HFF-Myc (cell line): ENCODE results near the gene HOXB3.
A peak's percentile ranks its signal among the peaks of the same experiment; 100 is the strongest.

Experiments
- DNase-seq: peaks from one replicate; pipeline ENCODE4 v3.0.0-alpha.2; 2011; ENCODE audit warnings: low read depth; ENCODE audit errors: extremely low read depth
- H3K4me3 ChIP-seq: replicated peaks from 2 replicates; pipeline ENCODE4 v1.5.1; 2011; ENCODE audit warnings: low read depth, mild to moderate bottlenecking, control low read depth, low read length
- CTCF ChIP-seq: IDR thresholded peaks from 2 replicates; pipeline ENCODE4 v1.5.1; 2012; ENCODE audit warnings: mild to moderate bottlenecking, low read depth, low read length, control low read depth; ENCODE audit errors: missing control alignments

The HOXB3 gene

GRCh38 chr17:48561884-48562810 lies 27.9 kb downstream of the HOXB3 start:
- H3K4me3 ChIP-seq: no peak overlapping the region
- peak; percentile 28 for TF ChIP-seq CTCF

GRCh38 chr17:48559840-48560817 lies 29.9 kb downstream of the HOXB3 start:
- DNase-seq: no peak
- no peak for TF ChIP-seq CTCF
- no peak overlapping the region for H3K4me3 ChIP-seq

More at GRCh38 chr17:48561884-48562810, 27.9 kb downstream of the HOXB3 start:
- DNase-seq: no peak

DNA sequence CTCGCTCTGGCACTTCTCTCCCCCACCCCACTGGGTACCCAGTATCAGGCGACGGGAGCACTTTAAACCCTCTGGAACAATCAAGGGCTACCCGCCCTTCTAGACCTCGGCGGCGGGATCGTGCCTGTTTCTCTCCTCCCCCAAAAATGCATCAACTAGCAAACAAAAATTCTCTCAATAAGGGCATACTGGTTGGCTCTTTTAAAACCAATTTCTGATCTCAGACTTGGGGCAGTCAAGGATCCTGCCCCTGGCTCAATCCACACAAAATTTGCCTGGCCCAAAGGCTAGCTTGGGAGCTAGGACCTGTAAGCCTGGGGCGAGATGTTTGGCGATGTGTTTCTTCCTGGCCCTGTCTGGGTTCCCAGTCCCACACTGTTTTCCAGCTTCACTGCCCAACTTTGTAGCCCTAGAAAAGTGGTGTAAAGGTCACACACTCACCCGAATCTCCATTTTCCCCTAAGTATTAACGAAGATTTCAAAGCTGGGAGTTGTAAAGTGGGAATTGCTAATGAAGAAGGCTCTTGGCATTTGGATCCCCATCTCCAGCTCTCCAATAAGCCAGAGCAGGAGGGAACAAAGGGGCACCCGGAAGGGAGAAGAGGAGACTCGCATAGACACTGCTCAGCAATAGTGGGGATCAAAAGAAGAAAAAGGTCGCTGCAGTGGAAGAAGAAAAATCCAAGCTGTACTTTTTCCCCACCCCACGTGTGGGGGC lies 30.8 kb downstream of the HOXB3 start:
- no peak for DNase-seq

GRCh38 chr17:48558831-48559121 lies 31.3 kb downstream of the HOXB3 start:
- no peak overlapping the region for H3K4me3 ChIP-seq
- DNase-seq: no peak
- TF ChIP-seq CTCF: no peak

More for the DNA sequence above, 30.8 kb downstream of the HOXB3 start:
- H3K4me3 ChIP-seq: no peak overlapping the region
- TF ChIP-seq CTCF: no peak

GRCh38 chr17:48558057-48558830 lies 31.8 kb downstream of the HOXB3 start:
- TF ChIP-seq CTCF: no peak
- DNase-seq: no peak
- H3K4me3 ChIP-seq: no peak overlapping the region
